Measurements from ENCODE around the gene TNS3. TPM values are rescaled to one million over a fixed set of nuclear protein-coding genes. Genes with fewer than 3 reads are reported as not detected.
A peak's percentile ranks its signal among the peaks of the same experiment; 100 is the strongest.

TNS3 gene
- total and polyA plus RNA-seq, 9 donors = 20.2 to 49.1 (median 29.7) TPM

DNA sequence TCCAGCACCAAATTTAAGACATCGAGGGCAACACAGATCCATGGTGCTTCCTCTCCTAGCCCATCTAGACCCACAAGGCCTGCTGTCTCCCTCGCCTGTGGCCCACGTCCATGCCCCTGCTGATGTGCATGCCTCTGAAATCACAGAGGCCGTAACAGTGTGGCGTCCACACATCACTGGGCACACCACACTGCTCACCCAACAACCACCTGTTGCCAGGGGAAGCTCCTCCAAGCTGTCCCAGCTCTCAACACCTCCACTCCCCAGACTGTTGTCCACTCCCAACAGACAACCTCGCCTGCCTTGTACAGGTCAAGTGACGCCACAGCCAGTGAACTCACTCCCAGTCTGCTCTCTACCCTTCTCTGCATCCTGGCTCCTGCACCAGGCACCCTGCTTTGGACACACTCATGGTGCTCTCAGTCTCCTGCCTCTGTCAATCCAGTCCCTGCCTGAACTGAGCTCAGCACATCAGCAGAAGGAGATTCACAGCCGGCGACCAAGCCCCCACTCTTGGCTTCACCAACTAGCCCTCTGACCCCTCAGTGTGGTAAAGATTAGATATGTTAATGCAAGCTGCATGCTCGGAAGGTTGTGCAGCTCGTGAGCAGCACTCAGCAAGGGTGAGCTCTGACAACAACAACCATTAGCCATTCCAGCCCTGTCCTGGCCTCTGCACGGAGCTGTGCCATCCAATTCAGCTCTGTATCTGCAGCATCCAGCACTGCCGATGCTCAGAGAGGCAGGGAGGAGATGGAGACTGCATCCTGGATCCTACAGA is 197.0 kb downstream of the TNS3 start:
- peaks cover 23% of the 10 kb centered on the region for H3K36me3 ChIP-seq (ENCODE audit: control insufficient read depth, insufficient read depth, low read length)
- no peak overlapping the region for H3K4me3 ChIP-seq (ENCODE audit: low read length)
- 89% methylated on average over 9 of the region's 13 CpGs for WGBS (ENCODE audit: insufficient coverage)
- H3K4me1 ChIP-seq (ENCODE audit: control insufficient read depth, insufficient read depth, low read length) = peaks cover 16% of the 10 kb centered on the region
- no peak overlapping the region for H3K27ac ChIP-seq (ENCODE audit: low read length)
- DNase-seq = no peak
- no peaks in the 10 kb centered on the region for H3K9me3 ChIP-seq (replicated peaks; ENCODE audit: control insufficient read depth, low read depth, low read length)
- H3K27me3 ChIP-seq (ENCODE audit: control insufficient read depth, insufficient read depth, low read length) = no peaks in the 10 kb centered on the region

DNA sequence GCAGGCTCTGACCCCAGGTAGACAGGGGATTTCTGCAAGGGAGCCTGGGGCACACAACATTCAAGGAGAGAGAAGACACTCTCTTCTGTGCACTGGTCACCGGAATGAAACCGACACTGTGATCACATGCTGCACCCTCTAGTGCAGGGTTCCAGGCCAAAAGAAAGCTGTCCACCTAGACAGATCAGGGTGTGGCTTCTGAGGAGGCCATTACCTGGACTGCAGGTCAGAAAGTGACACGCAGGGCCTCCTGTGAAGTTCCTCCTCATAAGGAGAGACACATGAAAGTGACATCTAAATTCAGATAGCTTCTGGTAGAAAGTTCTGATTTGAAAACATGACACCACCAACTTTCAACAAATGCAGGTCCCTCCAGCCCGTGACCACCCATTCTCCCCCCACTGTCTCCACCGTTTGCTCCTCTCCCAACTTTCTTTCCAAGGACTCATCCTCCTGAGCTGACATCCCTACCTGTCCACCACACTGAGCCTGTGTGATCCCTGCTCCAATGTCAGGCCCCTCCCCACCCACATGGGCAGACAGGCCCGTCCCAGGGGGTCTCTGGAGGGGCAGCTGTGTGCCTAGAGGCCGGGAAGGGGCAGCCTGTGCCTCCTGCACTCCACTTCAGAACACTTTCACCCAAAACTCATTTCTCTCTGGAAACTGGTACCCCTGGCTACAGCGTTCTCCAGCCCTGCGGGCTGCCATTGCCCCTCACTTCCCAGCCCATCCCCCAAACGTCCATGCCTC is 198.0 kb downstream of the TNS3 start:
- no peak overlapping the region for H3K27ac ChIP-seq (ENCODE audit: low read length)
- H3K27me3 ChIP-seq (ENCODE audit: control insufficient read depth, insufficient read depth, low read length) = no peaks in the 10 kb centered on the region
- 80% methylated on average over 8 of the region's 10 CpGs for WGBS (ENCODE audit: insufficient coverage)
- no peaks in the 10 kb centered on the region for H3K9me3 ChIP-seq (replicated peaks; ENCODE audit: control insufficient read depth, low read depth, low read length)
- DNase-seq = no peak
- H3K36me3 ChIP-seq (ENCODE audit: control insufficient read depth, insufficient read depth, low read length) = peaks cover 21% of the 10 kb centered on the region
- H3K4me1 ChIP-seq (ENCODE audit: control insufficient read depth, insufficient read depth, low read length) = peaks cover 21% of the 10 kb centered on the region
- no peak overlapping the region for H3K4me3 ChIP-seq (ENCODE audit: low read length)

DNA sequence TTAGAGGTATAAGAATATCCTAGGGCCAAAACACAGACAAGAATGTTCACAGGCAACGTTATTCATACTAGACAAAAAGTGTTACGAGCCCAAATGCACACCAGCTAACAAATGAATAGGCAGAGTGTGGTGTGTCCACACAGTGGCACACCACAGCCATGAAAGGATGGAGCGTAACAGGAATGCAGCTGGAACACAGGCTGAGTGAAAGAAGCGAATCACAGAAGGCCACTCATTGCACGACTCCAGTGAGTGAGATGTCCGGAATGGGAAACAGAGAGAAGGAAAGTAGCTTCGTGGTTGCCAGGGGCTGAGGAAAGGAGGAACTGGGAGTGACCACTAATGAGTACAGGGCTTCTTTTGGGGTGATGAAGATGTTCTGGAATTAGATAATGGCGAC is 198.8 kb downstream of the TNS3 start:
- 48% methylated on average over 7 of the region's 8 CpGs for WGBS (ENCODE audit: insufficient coverage)
- peaks cover 18% of the 10 kb centered on the region for H3K36me3 ChIP-seq (ENCODE audit: control insufficient read depth, insufficient read depth, low read length)
- no peaks in the 10 kb centered on the region for H3K9me3 ChIP-seq (replicated peaks; ENCODE audit: control insufficient read depth, low read depth, low read length)
- peak; percentile 53 for DNase-seq
- no peak overlapping the region for H3K4me3 ChIP-seq (ENCODE audit: low read length)
- no peak overlapping the region for H3K27ac ChIP-seq (ENCODE audit: low read length)
- no peaks in the 10 kb centered on the region for H3K27me3 ChIP-seq (ENCODE audit: control insufficient read depth, insufficient read depth, low read length)
- peaks cover 21% of the 10 kb centered on the region for H3K4me1 ChIP-seq (ENCODE audit: control insufficient read depth, insufficient read depth, low read length)

DNA sequence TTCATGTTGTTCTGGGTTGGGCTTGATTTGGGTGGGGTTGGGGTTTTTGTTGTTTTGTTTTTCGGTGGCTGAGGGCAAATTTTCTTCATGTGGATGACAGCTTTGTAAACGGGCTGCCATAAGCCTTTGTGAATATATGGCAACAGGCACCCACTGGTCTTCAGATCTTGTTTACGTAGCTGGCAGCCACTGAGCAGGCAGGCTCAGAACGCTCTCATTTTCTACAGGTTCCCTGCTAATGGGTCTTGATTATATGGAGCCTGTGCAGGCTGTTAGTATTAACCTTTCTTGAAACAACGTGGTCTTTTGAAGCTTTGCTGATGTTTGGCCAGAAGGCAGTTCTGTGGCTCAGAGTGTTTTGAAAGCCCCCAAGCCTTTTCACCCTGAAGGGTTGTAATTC is 199.7 kb downstream of the TNS3 start:
- DNase-seq = no peak
- peaks cover 21% of the 10 kb centered on the region for H3K4me1 ChIP-seq (ENCODE audit: control insufficient read depth, insufficient read depth, low read length)
- 70% methylated on average over 4 of the region's 5 CpGs for WGBS (ENCODE audit: insufficient coverage)

DNA sequence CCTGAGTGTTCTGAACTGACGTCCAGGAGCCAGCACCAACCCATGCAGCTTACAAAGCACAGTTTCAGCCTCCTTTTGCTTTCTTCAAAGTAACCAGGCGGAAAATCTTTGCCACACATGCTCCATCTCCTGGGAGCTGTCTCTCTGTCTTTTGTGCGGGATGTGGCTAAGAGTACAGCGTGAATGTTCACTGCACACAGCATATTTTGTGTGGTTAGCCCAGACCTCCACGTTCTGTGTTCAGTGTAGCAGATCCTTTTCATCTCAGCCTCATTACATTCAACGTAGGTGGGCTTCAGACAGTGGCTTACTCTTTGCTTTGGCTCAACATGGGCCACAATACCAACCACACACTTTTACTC is 200.8 kb downstream of the TNS3 start:
- 60% methylated on average over 5 of the region's 6 CpGs for WGBS (ENCODE audit: insufficient coverage)
- Histone ChIP-seq H3K27me3 (ENCODE audit: control insufficient read depth, insufficient read depth, low read length) (no peaks in the 10 kb centered on the region), H3K4me1 (ENCODE audit: control insufficient read depth, insufficient read depth, low read length) (peaks cover 22% of the 10 kb centered on the region), H3K27ac (ENCODE audit: low read length) (no peak overlapping the region), H3K4me3 (ENCODE audit: low read length) (no peak overlapping the region), H3K9me3 (replicated peaks; ENCODE audit: control insufficient read depth, low read depth, low read length) (no peaks in the 10 kb centered on the region), H3K36me3 (ENCODE audit: control insufficient read depth, insufficient read depth, low read length) (peaks cover 11% of the 10 kb centered on the region)
- DNase-seq = no peak

More for the DNA sequence above, 199.7 kb downstream of the TNS3 start:
- Histone ChIP-seq H3K27me3 (ENCODE audit: control insufficient read depth, insufficient read depth, low read length) (no peaks in the 10 kb centered on the region), H3K9me3 (replicated peaks; ENCODE audit: control insufficient read depth, low read depth, low read length) (no peaks in the 10 kb centered on the region), H3K4me3 (ENCODE audit: low read length) (no peak overlapping the region), H3K36me3 (ENCODE audit: control insufficient read depth, insufficient read depth, low read length) (peaks cover 11% of the 10 kb centered on the region), H3K27ac (ENCODE audit: low read length) (no peak overlapping the region)

DNA sequence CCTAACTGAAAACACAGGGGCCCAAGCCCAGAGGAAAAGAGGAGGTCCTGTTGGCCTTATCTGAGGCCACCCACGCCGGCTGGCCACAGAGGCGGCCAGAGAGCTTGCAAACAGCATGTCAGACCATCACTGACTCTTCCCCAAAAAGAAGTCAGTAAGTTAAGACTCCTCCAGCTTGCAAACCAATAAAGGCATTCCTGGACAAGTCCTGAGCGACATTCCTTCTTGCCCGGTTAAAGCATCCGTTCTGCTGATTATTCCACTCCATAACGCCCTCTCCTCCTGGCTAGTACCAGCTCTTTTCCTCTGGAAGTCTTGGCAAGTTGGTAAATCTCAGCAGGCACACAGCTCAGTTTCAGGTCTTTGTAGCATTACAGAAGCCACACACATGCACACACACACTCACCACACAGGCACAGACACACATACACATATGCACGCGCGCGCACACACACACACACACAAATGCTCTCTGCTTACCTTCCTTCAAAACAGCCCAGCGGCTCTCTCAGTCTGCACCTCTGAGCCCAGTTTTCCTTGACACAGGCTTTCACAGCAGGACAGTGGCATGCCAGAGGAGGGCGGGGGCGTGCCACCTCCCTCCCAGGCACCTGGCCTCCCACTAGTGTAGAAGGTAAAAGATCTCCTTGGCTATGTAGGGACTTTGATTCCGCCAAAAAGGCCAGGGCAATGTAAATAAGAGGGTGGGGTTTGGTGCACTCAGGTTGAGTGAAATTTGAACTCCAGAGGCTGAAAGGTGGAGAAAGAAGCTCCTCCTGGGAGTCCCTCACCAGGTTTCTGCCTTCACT is 201.4 kb downstream of the TNS3 start:
- no peaks in the 10 kb centered on the region for H3K9me3 ChIP-seq (replicated peaks; ENCODE audit: control insufficient read depth, low read depth, low read length)
- no peaks in the 10 kb centered on the region for H3K27me3 ChIP-seq (ENCODE audit: control insufficient read depth, insufficient read depth, low read length)
- H3K4me1 ChIP-seq (ENCODE audit: control insufficient read depth, insufficient read depth, low read length) = peaks cover 25% of the 10 kb centered on the region
- WGBS (ENCODE audit: insufficient coverage) = 20% methylated on average over 5 of the region's 15 CpGs
- DNase-seq = peak; percentile 69
- H3K36me3 ChIP-seq (ENCODE audit: control insufficient read depth, insufficient read depth, low read length) = peaks cover 9% of the 10 kb centered on the region
- H3K4me3 ChIP-seq (ENCODE audit: low read length) = no peak overlapping the region
- no peak overlapping the region for H3K27ac ChIP-seq (ENCODE audit: low read length)

DNA sequence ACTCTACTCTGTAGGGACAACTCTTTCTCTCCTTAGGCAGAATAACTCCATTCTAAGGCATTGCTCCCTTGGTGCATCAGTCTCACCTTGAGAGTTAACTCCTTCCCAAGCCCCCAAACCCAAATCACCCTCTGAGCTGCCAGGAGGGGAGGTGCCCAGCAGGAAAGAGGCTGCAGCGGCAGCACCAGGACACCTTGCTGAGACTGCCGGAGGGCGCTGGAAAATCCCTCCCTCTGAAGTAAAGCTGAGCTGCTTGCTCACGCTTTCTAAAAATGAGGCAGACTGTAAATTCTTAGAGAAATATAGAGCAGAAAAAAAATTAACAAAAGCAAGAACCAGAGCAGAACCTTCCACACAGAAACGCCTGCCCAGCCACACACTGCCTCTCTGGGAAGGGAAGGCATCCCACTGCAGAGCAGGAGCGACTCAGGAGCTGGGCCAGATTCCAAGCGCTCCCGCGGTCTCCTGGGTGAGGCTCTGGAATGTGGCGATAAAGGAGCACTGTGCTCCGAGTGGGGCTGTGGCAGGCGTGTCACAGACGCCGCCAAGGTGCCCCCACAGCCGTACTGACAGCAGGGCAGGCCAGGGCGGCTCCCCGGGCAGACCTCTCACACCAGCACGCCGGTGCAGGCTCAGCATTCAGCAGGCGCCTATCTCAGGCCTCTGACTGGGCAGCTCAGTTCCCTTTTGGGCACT is 202.1 kb downstream of the TNS3 start:
- Histone ChIP-seq H3K27ac (ENCODE audit: low read length) (no peak overlapping the region), H3K4me1 (ENCODE audit: control insufficient read depth, insufficient read depth, low read length) (peaks cover 31% of the 10 kb centered on the region), H3K4me3 (ENCODE audit: low read length) (no peak overlapping the region), H3K27me3 (ENCODE audit: control insufficient read depth, insufficient read depth, low read length) (no peaks in the 10 kb centered on the region), H3K36me3 (ENCODE audit: control insufficient read depth, insufficient read depth, low read length) (peaks cover 3% of the 10 kb centered on the region), H3K9me3 (replicated peaks; ENCODE audit: control insufficient read depth, low read depth, low read length) (no peaks in the 10 kb centered on the region)
- WGBS (ENCODE audit: insufficient coverage) = 15% methylated on average over 15 of the region's 20 CpGs
- DNase-seq = peak; percentile 58

DNA sequence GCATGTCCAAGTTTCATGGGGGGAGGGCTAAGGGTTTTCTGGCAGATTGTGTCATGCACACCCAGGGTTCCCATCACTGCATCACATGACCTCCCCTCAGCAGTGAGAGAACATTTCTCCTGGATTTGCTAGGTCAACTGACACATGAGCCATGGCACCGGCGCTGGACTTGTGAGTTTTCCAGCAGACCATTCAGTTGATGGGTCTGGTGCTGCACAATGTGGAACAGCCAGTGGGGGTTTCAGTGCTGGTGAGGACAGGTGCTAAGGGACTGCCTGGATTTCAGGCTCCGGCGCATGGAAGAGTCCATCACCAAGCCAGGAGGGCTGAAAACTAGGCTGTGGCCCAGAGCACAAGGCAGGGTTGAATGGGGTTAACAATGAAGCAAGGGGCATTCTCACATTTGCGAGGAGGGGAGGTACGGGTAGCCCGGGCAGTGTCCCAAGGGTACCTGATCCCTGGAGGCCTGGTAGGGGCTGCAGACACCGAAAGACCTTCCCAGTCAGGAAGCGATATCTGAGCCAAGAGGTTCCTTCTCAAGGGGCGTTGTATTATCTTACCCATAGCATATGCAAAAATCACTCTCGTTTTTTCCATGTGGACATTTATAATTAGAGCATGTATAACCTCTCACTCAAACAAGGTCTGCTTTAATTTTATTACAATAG is 203.0 kb downstream of the TNS3 start:
- DNase-seq = no peak
- H3K27me3 ChIP-seq (ENCODE audit: control insufficient read depth, insufficient read depth, low read length) = no peaks in the 10 kb centered on the region
- no peak overlapping the region for H3K4me3 ChIP-seq (ENCODE audit: low read length)
- peaks cover 39% of the 10 kb centered on the region for H3K4me1 ChIP-seq (ENCODE audit: control insufficient read depth, insufficient read depth, low read length)
- H3K9me3 ChIP-seq (replicated peaks; ENCODE audit: control insufficient read depth, low read depth, low read length) = no peaks in the 10 kb centered on the region
- no peak overlapping the region for H3K27ac ChIP-seq (ENCODE audit: low read length)
- 93% methylated on average over 6 of the region's 11 CpGs for WGBS (ENCODE audit: insufficient coverage)
- H3K36me3 ChIP-seq (ENCODE audit: control insufficient read depth, insufficient read depth, low read length) = no peaks in the 10 kb centered on the region

DNA sequence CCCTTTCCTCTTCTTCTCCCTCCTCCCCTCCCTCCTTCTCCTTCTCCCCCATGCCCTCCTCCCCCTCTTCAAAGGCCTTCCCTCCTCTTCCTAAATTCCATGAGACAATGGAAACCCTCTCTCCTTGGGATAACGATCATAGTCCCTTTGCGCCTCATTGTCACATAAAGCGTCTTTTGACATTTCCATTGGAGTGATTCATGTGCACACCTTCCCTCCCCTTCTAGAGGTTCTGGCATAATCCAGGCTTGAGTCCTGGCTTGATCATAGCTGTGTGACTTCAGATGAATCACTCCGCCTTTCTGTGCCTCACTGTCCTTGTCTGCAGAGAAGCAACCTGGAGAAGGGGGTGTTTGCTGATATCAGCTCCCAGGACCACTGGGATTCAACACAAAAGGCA is 204.2 kb downstream of the TNS3 start:
- Histone ChIP-seq H3K27ac (ENCODE audit: low read length) (no peak overlapping the region), H3K36me3 (ENCODE audit: control insufficient read depth, insufficient read depth, low read length) (no peaks in the 10 kb centered on the region), H3K27me3 (ENCODE audit: control insufficient read depth, insufficient read depth, low read length) (no peaks in the 10 kb centered on the region), H3K9me3 (replicated peaks; ENCODE audit: control insufficient read depth, low read depth, low read length) (no peaks in the 10 kb centered on the region), H3K4me3 (ENCODE audit: low read length) (no peak overlapping the region), H3K4me1 (ENCODE audit: control insufficient read depth, insufficient read depth, low read length) (peaks cover 43% of the 10 kb centered on the region)
- DNase-seq = no peak
- 83% methylated on average over 4 of the region's 4 CpGs for WGBS (ENCODE audit: insufficient coverage)
